Neuronal stem cell (in vitro differentiated cells): ENCODE measurements around the gene MIF. TPM values are rescaled to one million over a fixed set of nuclear protein-coding genes. Genes with fewer than 3 reads are reported as not detected.
A peak's percentile ranks its signal among the peaks of the same experiment; 100 is the strongest.

Experiments
- DNase-seq: peaks from one replicate; pipeline ENCODE4 v3.0.0-alpha.2; 2013; ENCODE audit warnings: low spot score
- H2AFZ ChIP-seq: one replicate; pipeline ENCODE4 v1.6.1; 2013; ENCODE audit warnings: mild to moderate bottlenecking, low read length, inconsistent platforms
- H2AK5ac ChIP-seq: 2 replicates; pipeline ENCODE4 v1.6.1; 2013; ENCODE audit warnings: low read depth, mild to moderate bottlenecking, inconsistent platforms, low read length, moderate library complexity, mixed read lengths
- H2BK120ac ChIP-seq: 2 replicates; pipeline ENCODE4 v1.6.1; 2013; ENCODE audit warnings: low read depth, mild to moderate bottlenecking, inconsistent platforms, low read length, moderate library complexity, mixed read lengths
- H2BK12ac ChIP-seq: one replicate; pipeline ENCODE4 v1.6.1; 2013; ENCODE audit warnings: low read length, inconsistent platforms
- H2BK15ac ChIP-seq: 2 replicates; pipeline ENCODE4 v1.6.1; 2013; ENCODE audit warnings: mild to moderate bottlenecking, low read length, inconsistent platforms, mixed read lengths
- H2BK5ac ChIP-seq: one replicate; pipeline ENCODE4 v1.6.1; 2013; ENCODE audit warnings: inconsistent platforms, mild to moderate bottlenecking, low read length, moderate library complexity
- H3K14ac ChIP-seq: one replicate; pipeline ENCODE4 v1.6.1; 2013; ENCODE audit warnings: low read length, inconsistent platforms
- H3K18ac ChIP-seq: 2 replicates; pipeline ENCODE4 v1.6.1; 2013; ENCODE audit warnings: low read length, inconsistent platforms
- H3K23ac ChIP-seq: 2 replicates; pipeline ENCODE4 v1.6.1; 2013; ENCODE audit warnings: low read depth, mild to moderate bottlenecking, mixed read lengths, low read length, inconsistent platforms; ENCODE audit not compliant: poor library complexity
- H3K27ac ChIP-seq: replicated peaks from 3 replicates; pipeline ENCODE4 v1.5.1; 2013; ENCODE audit warnings: low read length, inconsistent platforms
- H3K27me3 ChIP-seq, 3 experiments: 2 replicates each; pipeline ENCODE4 v1.6.1; 2013; ENCODE audit warnings: low read length in 3 of 3, mild to moderate bottlenecking in 2 of 3, inconsistent platforms in 1 of 3, low read depth in 1 of 3, mixed read lengths in 1 of 3, moderate library complexity in 1 of 3; ENCODE audit not compliant: control insufficient read depth in 3 of 3, insufficient read depth in 3 of 3
- H3K36me3 ChIP-seq, 2 donors: replicated peaks in 1 of 2; 2 replicates each; pipeline ENCODE4 v1.6.1; 2013; ENCODE audit warnings: low read length in 2 of 2; ENCODE audit not compliant: control insufficient read depth in 2 of 2, insufficient read depth in 2 of 2
- H3K4ac ChIP-seq: 2 replicates; pipeline ENCODE4 v1.6.1; 2013; ENCODE audit warnings: inconsistent platforms, mild to moderate bottlenecking, low read length, moderate library complexity
- H3K4me1 ChIP-seq, 2 donors: 1 replicate in 1 of 2; 2 replicates in 1 of 2; pipeline ENCODE4 v1.6.1; 2013; ENCODE audit warnings: low read length in 2 of 2, low read depth in 1 of 2; ENCODE audit not compliant: control insufficient read depth in 2 of 2, insufficient read depth in 1 of 2
- H3K4me2 ChIP-seq: one replicate; pipeline ENCODE4 v1.6.1; 2013; ENCODE audit warnings: mild to moderate bottlenecking, low read length, inconsistent platforms; ENCODE audit not compliant: insufficient read depth, poor library complexity, severe bottlenecking
- H3K4me3 ChIP-seq, 2 donors: 2 replicates each; pipeline ENCODE4 v1.5.1; 2013; ENCODE audit warnings: low read length in 2 of 2, mild to moderate bottlenecking in 2 of 2, inconsistent platforms in 1 of 2, moderate library complexity in 1 of 2
- H3K79me1 ChIP-seq: one replicate; pipeline ENCODE4 v1.6.1; 2013; ENCODE audit warnings: low read depth, mild to moderate bottlenecking, inconsistent platforms, low read length, moderate library complexity
- H3K9ac ChIP-seq: one replicate; pipeline ENCODE4 v1.6.1; 2013; ENCODE audit warnings: mild to moderate bottlenecking, low read depth, low read length, inconsistent platforms; ENCODE audit not compliant: poor library complexity
- H3K9me3 ChIP-seq, 2 donors: replicated peaks in 1 of 2; 2 replicates each; pipeline versions ENCODE3 to v1.6.1; 2013; ENCODE audit warnings: low read length in 2 of 2, mild to moderate bottlenecking in 2 of 2, inconsistent platforms in 1 of 2, low read depth in 1 of 2, mixed read lengths in 1 of 2, moderate library complexity in 1 of 2; ENCODE audit not compliant: control insufficient read depth in 2 of 2, insufficient read depth in 1 of 2
- H4K8ac ChIP-seq: one replicate; pipeline ENCODE4 v1.6.1; 2013; ENCODE audit warnings: low read depth, mild to moderate bottlenecking, inconsistent platforms, low read length, moderate library complexity
- H4K91ac ChIP-seq: one replicate; pipeline ENCODE4 v1.6.1; 2013; ENCODE audit warnings: low read length, low read depth, mild to moderate bottlenecking, inconsistent platforms; ENCODE audit not compliant: poor library complexity
- WGBS, 2 donors: extraction: QIAGEN DNeasy Blood & Tissue Kit; methylation state at CpG; one replicate each; pipeline ENCODE4 v1.1.7; 2013; ENCODE audit warnings: missing lambda C conversion rate in 2 of 2, mixed read lengths in 1 of 2; ENCODE audit not compliant: insufficient read length in 2 of 2, insufficient replicate concordance in 1 of 2; ENCODE audit errors: extremely low coverage in 2 of 2; 5-methylcytosine and 5-hydroxymethylcytosine counted together
- polyA plus RNA-seq, 2 experiments: library from polyadenylated mRNA; stranded (reverse); fragments of 200-250 nt; gene quantifications; one replicate each; pipeline ENCODE4 v1.2.3, GENCODE V29; 2013

MIF gene
- 1,002 TPM for polyA plus RNA-seq (2013, experiment 1 of 2)
- 970 TPM for polyA plus RNA-seq (2013, experiment 2 of 2)

DNA sequence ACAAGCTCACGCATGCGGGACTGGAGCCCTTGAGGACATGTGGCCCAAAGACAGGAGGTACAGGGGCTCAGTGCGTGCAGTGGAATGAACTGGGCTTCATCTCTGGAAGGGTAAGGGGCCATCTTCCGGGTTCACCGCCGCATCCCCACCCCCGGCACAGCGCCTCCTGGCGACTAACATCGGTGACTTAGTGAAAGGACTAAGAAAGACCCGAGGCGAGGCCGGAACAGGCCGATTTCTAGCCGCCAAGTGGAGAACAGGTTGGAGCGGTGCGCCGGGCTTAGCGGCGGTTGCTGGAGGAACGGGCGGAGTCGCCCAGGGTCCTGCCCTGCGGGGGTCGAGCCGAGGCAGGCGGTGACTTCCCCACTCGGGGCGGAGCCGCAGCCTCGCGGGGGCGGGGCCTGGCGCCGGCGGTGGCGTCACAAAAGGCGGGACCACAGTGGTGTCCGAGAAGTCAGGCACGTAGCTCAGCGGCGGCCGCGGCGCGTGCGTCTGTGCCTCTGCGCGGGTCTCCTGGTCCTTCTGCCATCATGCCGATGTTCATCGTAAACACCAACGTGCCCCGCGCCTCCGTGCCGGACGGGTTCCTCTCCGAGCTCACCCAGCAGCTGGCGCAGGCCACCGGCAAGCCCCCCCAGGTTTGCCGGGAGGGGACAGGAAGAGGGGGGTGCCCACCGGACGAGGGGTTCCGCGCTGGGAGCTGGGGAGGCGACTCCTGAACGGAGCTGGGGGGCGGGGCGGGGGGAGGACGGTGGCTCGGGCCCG, at the start of gene MIF:
Gene MIF (plus strand): TSS at position 439 of the 765 bp plus-strand sequence. CDS start 92 bp downstream, at position 531.
- Histone ChIP-seq H3K36me3 (peaks cover 21 to 31% of the 10 kb centered on the region in 2 donors), H3K4me1 (peaks cover 2 to 16% of the 10 kb centered on the region in 2 donors), H3K79me1 (peaks cover 6% of the 10 kb centered on the region), H2BK12ac (peak within 1 kb of the TSS; percentile 53), H3K23ac (peak within 1 kb of the TSS; percentile 98), H3K9me3 (peaks cover 7 to 29% of the 10 kb centered on the region in 2 donors), H2AK5ac (peak within 1 kb of the TSS; percentile 93), H4K91ac (peak within 1 kb of the TSS; percentile 77), H2BK5ac (peak within 1 kb of the TSS; percentile 97), H3K4me2 (peak within 1 kb of the TSS; percentile 92), H3K18ac (peak within 1 kb of the TSS; percentile 99), H3K27ac (peak within 1 kb of the TSS; percentile 90), H3K9ac (peak within 1 kb of the TSS; percentile 99), H3K4me3 (peak within 1 kb of the TSS; percentile 60 to 92), H3K4ac (peak within 1 kb of the TSS; percentile 97), H3K27me3 (no peaks in the 10 kb centered on the region), H2BK15ac (peak within 1 kb of the TSS; percentile 91), H2BK120ac (peak within 1 kb of the TSS; percentile 83), H3K14ac (peak within 1 kb of the TSS; percentile 91), H2AFZ (peak within 1 kb of the TSS; percentile 84), H4K8ac (peak within 1 kb of the TSS; percentile 89)
- no CpG with 5 or more reads among the region's 72 CpGs for WGBS, 2 donors
- DNase-seq: peak; percentile 96

- peaks cover 0 to 4% (median 0%) of the 10 kb centered on the region in 3 experiments for H3K27me3 ChIP-seq
- no peaks in the 10 kb centered on the region for H3K36me3 ChIP-seq
- no peak overlapping the region for H4K91ac ChIP-seq
- peak overlapping the region; percentile 36 for H3K18ac ChIP-seq
- no CpG with 5 or more reads among the region's 8 CpGs for WGBS, 2 donors
- no peak overlapping the region for H3K4me2 ChIP-seq
- H3K14ac ChIP-seq: no peak overlapping the region
- no peak overlapping the region for H3K4ac ChIP-seq
- H4K8ac ChIP-seq: no peak overlapping the region
- H3K27ac ChIP-seq: no peak overlapping the region
- H3K4me1 ChIP-seq: peaks cover 25 to 38% of the 10 kb centered on the region in 2 donors
- peaks cover 0 to 2% of the 10 kb centered on the region in 2 donors for H3K9me3 ChIP-seq
- no peak overlapping the region for H3K4me3 ChIP-seq
- H3K9ac ChIP-seq: no peak overlapping the region
- peak overlapping the region; percentile 96 for H2BK15ac ChIP-seq
- peak overlapping the region; percentile 85 for H2AK5ac ChIP-seq
- H3K79me1 ChIP-seq: no peaks in the 10 kb centered on the region
- DNase-seq: no peak
- H2BK5ac ChIP-seq: peak overlapping the region; percentile 70
- H2AFZ ChIP-seq: peak overlapping the region; percentile 87
- no peak overlapping the region for H2BK120ac ChIP-seq
- peak overlapping the region; percentile 89 for H3K23ac ChIP-seq
- peak overlapping the region; percentile 63 for H2BK12ac ChIP-seq
Measured at GRCh38 chr22:23844739-23845202, 49.4 kb upstream of the MIF start.

GRCh38 chr22:23845265-23846080, 48.7 kb upstream of the MIF start:
- Histone ChIP-seq H2AFZ (peak overlapping the region; percentile 87), H3K9ac (no peak overlapping the region), H3K18ac (peak overlapping the region; percentile 55), H3K27me3 (peaks cover 0 to 2% (median 0%) of the 10 kb centered on the region in 3 experiments), H2BK5ac (peak overlapping the region; percentile 70), H2BK15ac (peak overlapping the region; percentile 96), H3K14ac (no peak overlapping the region), H4K8ac (peak overlapping the region; percentile 83), H3K4me3 (no peak overlapping the region), H2AK5ac (peak overlapping the region; percentile 85), H3K27ac (no peak overlapping the region), H4K91ac (no peak overlapping the region), H3K36me3 (no peaks in the 10 kb centered on the region), H3K4me2 (no peak overlapping the region), H3K4me1 (peaks cover 25 to 38% of the 10 kb centered on the region in 2 donors), H3K79me1 (no peaks in the 10 kb centered on the region), H2BK12ac (peak overlapping the region; percentile 65), H3K9me3 (no peaks in the 10 kb centered on the region), H2BK120ac (no peak overlapping the region), H3K23ac (peak overlapping the region; percentile 89), H3K4ac (no peak overlapping the region)
- DNase-seq: no peak
- WGBS, 2 donors: no CpG with 5 or more reads among the region's 9 CpGs
